Measurements from ENCODE around the gene CASQ2.

Gene CASQ2

GRCh38 chr1:115797486-115797885 lies 29.0 kb upstream of the CASQ2 start:
- H3K4me3 ChIP-seq (ENCODE audit: low read depth in 1 of 2, low read length in 1 of 2) = no peak overlapping the region
- no peak for TF ChIP-seq CTCF (IDR thresholded peaks at IDR 0.05)
- no peak overlapping the region for H3K27ac ChIP-seq
- no peaks in the 10 kb centered on the region for H3K36me3 ChIP-seq
- peaks cover 27% of the 10 kb centered on the region for H3K27me3 ChIP-seq
- H3K4me1 ChIP-seq (ENCODE audit: control insufficient read depth in 1 of 2, insufficient read depth in 1 of 2, low read depth in 1 of 2, low read length in 1 of 2) = no peaks in the 10 kb centered on the region
- no peaks in the 10 kb centered on the region for H3K9me3 ChIP-seq

- TF ChIP-seq CTCF (IDR thresholded peaks at IDR 0.05) = no peak
- H3K4me3 ChIP-seq (ENCODE audit: low read depth in 1 of 2, low read length in 1 of 2) = no peak overlapping the region
- no peaks in the 10 kb centered on the region for H3K4me1 ChIP-seq (ENCODE audit: control insufficient read depth in 1 of 2, insufficient read depth in 1 of 2, low read depth in 1 of 2, low read length in 1 of 2)
- H3K36me3 ChIP-seq = no peaks in the 10 kb centered on the region
- no peak overlapping the region for H3K27ac ChIP-seq
- no peaks in the 10 kb centered on the region for H3K9me3 ChIP-seq
- H3K27me3 ChIP-seq = peaks cover 27% of the 10 kb centered on the region
These were observed 28.4 kb upstream of the CASQ2 start for GRCh38 chr1:115796897-115797296.

- TF ChIP-seq CTCF (IDR thresholded peaks at IDR 0.05) = no peak
- no peak overlapping the region for H3K4me3 ChIP-seq (ENCODE audit: low read depth in 1 of 2, low read length in 1 of 2)
- H3K36me3 ChIP-seq = no peaks in the 10 kb centered on the region
- H3K9me3 ChIP-seq = no peaks in the 10 kb centered on the region
- H3K27me3 ChIP-seq = peaks cover 27% of the 10 kb centered on the region
- H3K4me1 ChIP-seq (ENCODE audit: control insufficient read depth in 1 of 2, insufficient read depth in 1 of 2, low read depth in 1 of 2, low read length in 1 of 2) = no peaks in the 10 kb centered on the region
- no peak overlapping the region for H3K27ac ChIP-seq
These were observed 27.5 kb upstream of the CASQ2 start for GRCh38 chr1:115796036-115796435.

GRCh38 chr1:115794976-115795639 lies 26.6 kb upstream of the CASQ2 start:
- no peak overlapping the region for H3K27ac ChIP-seq
- no peaks in the 10 kb centered on the region for H3K36me3 ChIP-seq
- H3K9me3 ChIP-seq = no peaks in the 10 kb centered on the region
- no peak for TF ChIP-seq CTCF (IDR thresholded peaks at IDR 0.05)
- H3K4me3 ChIP-seq (ENCODE audit: low read depth in 1 of 2, low read length in 1 of 2) = no peak overlapping the region
- H3K4me1 ChIP-seq (ENCODE audit: control insufficient read depth in 1 of 2, insufficient read depth in 1 of 2, low read depth in 1 of 2, low read length in 1 of 2) = no peaks in the 10 kb centered on the region
- peaks cover 27% of the 10 kb centered on the region for H3K27me3 ChIP-seq

- Histone ChIP-seq H3K9me3 (no peaks in the 10 kb centered on the region), H3K4me3 (ENCODE audit: low read depth in 1 of 2, low read length in 1 of 2) (no peak overlapping the region), H3K4me1 (ENCODE audit: control insufficient read depth in 1 of 2, insufficient read depth in 1 of 2, low read depth in 1 of 2, low read length in 1 of 2) (no peaks in the 10 kb centered on the region), H3K27ac (no peak overlapping the region), H3K36me3 (no peaks in the 10 kb centered on the region), H3K27me3 (peaks cover 27% of the 10 kb centered on the region)
- no peak for TF ChIP-seq CTCF (IDR thresholded peaks at IDR 0.05)
These were observed 24.6 kb upstream of the CASQ2 start for GRCh38 chr1:115793162-115793561.
